ENCODE data around the gene RAB34.
A peak's percentile ranks its signal among the peaks of the same experiment; 100 is the strongest.
"Not testable (repeated sequence)": the region's sequence is repeated elsewhere in the genome, so short reads cannot be mapped to it uniquely, and the experiment has no call there.

Gene RAB34

GRCh38 chr17:28745786-28746411 lies 28.2 kb upstream of the RAB34 start:
- no peak for DNase-seq (ENCODE audit: low read depth in 2 of 2)

GRCh38 chr17:28744972-28745785 lies 27.5 kb upstream of the RAB34 start:
- DNase-seq (ENCODE audit: low read depth in 2 of 2): no peak

- DNase-seq (ENCODE audit: low read depth in 2 of 2): peak; percentile 61 to 62
These were observed 26.7 kb upstream of the RAB34 start for GRCh38 chr17:28744104-28744971.

DNA sequence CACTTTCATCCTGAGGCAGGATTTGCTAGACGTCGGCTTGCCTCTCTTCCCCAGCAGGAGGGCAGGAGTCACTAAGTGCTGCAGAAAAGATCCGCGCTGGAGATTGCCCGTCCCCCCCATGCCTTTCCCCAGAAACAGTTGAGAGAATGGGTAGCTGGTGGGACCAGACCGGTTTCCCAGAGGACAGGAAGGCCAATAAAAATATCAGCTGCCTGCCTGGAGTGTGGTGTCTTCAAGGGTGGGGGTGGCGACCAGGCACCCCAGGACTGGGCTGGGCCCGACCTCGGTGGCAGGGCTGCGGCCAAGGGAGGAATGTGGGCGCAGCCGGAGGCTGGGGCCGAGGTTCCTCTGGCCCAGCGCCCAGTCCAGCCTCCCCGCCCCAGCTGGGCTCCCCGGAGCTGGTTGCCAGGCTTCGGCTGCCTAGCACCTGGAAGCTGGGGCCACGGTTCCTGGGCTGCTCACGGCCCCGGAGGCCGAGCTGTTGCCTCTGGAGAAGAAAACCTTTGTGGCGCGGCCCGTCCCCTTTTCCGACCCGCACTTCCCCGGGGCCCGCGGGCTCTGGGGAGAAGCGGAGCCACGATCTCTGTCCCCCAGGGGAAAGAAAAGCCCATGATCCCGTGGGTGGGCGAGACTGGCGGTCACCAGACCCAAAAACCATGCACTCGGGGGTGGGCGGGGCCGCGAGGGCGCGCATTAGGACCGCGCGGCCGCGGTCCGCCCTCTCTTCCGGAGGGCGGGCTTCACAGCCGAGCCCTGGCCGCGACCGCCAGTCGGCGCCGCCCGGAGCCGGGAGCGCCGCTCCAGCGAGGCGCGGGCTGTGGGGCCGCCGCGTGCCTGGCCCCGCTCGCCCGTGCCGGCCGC lies 25.8 kb upstream of the RAB34 start, which contains the start of gene TRAF4:
Gene TRAF4, plus strand, starts transcription at position 769 of the 861 bp plus-strand sequence. CDS start 102 bp downstream, outside the sequence.
- peak; percentile 71 to 78 for DNase-seq (ENCODE audit: low read depth in 2 of 2)

DNA sequence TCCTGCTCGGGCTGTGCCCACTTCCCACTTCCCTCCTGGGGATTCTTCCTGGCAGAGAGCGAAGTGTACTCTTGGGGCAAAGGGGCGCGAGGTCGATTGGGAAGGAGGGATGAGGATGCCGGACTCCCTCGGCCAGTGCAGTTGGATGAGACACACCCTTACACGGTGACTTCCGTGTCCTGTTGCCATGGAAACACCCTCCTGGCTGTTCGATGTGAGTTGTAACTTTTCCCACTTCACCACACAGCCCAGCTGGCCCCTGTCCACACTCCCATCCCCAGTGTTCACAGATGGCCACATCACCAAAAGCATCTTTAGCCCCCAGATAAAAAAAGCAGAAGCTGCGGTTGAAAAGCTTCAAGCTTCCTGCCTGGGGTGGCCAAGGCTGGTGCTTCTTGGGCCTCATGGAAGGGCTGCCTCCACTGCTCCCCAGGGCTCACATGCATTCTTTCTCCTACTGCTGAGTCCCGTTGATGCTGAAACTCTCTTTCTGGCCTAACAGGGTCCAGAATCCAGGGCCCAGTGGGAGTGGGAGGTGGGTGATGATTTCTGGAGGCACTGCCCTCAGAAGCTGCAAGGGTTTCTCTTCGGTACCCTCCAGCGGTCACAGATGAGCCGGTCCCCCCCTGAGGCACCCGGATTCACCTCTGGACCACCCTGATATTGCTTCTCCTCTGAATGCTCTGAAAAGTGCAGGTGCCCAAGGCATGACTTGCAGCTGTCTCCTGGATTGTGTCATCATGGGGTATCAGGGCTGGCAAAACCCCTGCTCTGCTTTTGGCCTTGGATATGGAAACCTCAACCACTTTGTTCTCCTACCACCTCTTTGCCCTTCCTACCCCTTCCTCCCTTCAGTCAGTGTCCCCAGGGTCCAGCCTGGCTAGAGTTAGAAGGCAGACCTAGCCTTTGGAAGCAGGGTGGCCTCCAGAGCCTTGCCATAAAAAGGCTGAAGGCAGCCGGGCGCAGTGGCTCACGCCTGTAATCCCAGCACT lies 24.0 kb upstream of the RAB34 start:
- DNase-seq (ENCODE audit: low read depth in 2 of 2): no peak

- no peak for DNase-seq (ENCODE audit: low read depth in 2 of 2)
These were observed 23.0 kb upstream of the RAB34 start for GRCh38 chr17:28740406-28741357.

DNA sequence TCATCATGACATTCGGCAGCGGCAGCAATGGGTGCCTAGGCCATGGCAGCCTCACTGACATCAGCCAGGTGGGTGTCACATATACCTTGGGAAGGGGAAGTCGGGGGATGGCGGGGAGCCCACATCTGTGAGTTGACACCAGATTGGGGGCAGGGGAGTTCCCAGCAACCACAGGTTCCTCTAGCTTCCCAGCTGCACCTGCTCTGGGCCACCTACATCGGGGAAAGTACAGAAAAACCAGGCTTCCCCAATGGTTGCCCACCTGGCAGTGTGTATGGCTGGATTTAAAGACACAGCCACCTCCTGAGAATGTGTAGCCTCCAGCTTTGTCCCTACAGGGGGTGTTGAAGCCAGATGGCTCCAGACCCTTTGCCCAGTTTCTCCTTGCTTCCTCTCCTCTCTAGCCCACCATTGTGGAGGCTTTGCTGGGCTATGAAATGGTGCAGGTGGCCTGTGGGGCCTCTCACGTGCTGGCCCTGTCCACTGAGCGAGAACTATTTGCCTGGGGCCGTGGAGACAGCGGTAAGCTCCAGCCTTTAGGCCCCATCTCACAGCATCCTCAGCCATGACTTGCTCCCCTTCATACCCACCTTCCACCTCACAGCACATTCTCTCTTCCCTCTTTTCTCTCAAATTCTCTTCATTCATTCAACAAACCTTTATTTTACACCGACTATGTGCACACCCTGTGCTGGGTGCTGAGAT lies 21.2 kb upstream of the RAB34 start:
- DNase-seq (ENCODE audit: low read depth in 2 of 2): no peak

- DNase-seq (ENCODE audit: low read depth in 2 of 2): no peak
These were observed 20.4 kb upstream of the RAB34 start for GRCh38 chr17:28737770-28738679.

DNA sequence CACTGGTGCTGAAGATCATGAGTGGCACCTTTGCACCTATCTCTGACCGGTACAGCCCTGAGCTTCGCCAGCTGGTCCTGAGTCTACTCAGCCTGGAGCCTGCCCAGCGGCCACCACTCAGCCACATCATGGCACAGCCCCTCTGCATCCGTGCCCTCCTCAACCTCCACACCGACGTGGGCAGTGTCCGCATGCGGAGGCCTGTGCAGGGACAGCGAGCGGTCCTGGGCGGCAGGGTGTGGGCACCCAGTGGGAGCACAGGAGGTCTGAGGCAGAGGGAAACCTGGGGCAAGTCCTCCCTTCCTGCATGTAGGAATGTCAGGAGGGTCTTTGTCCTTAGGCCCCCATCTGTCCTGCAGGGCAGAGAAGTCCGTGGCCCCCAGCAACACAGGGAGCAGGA lies 19.6 kb upstream of the RAB34 start:
- no peak for DNase-seq (ENCODE audit: low read depth in 2 of 2)

- DNase-seq (ENCODE audit: low read depth in 2 of 2): not testable (repeated sequence)
These were observed 18.5 kb upstream of the RAB34 start for GRCh38 chr17:28735913-28736769.

DNA sequence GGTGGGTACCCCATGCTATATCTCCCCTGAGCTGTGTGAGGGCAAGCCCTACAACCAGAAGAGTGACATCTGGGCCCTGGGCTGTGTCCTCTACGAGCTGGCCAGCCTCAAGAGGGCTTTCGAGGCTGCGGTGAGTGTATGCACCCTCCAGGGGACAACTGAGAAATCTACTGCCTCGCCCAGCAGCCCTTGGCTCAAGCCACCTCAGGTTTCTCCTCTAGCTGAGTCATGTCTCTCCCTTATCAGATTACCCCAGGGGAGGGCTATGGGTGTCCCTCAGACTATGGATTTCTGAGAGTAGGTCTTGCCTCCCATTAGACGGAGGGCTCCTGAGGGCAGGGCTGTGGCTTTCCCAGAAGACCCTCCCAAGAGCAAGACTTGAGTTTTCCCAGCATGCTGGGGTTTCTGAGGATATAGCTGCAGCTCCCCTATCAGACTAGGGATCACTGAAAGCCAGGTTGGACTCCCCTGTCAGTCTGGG lies 17.6 kb upstream of the RAB34 start:
- DNase-seq (ENCODE audit: low read depth in 2 of 2): no peak

DNA sequence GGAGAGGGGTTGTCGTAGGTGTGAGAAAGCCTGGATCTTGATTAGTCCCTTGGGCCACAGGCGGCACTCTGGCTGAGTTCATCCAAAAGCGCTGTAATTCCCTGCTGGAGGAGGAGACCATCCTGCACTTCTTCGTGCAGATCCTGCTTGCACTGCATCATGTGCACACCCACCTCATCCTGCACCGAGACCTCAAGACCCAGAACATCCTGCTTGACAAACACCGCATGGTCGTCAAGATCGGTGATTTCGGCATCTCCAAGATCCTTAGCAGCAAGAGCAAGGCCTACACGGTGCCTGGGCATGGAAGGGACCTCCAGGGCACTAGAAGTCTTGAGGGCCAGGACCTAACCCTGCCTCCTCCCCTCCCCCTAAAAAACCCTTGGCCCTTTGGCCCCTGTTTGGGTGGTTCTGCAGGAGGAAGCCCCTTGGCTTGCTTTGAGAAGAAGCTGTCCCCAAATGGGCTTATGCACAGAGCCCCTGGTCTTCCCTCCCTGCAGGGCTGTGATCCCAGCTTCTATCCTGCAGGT lies 17.1 kb upstream of the RAB34 start:
- DNase-seq (ENCODE audit: low read depth in 2 of 2): no peak

- DNase-seq (ENCODE audit: low read depth in 2 of 2): no peak
These were observed 15.7 kb upstream of the RAB34 start for GRCh38 chr17:28733346-28733745.

GRCh38 chr17:28729950-28730330 lies 12.3 kb upstream of the RAB34 start:
- no peak for DNase-seq (ENCODE audit: low read depth in 2 of 2)

GRCh38 chr17:28728364-28729200 lies 10.9 kb upstream of the RAB34 start, which contains the start of gene NEK8:
NEK8 (plus strand) TSS chr17:28728788; CDS start chr17:28728814, 26 bp downstream.
- peak; percentile 96 to 99 for DNase-seq (ENCODE audit: low read depth in 2 of 2)

Data from stimulated activated CD4-positive, alpha-beta T cell treated with anti-CD3 and anti-CD28 coated beads, Interleukin-4, amount 100 ng/mL, for 48 hours (primary cell).